Dermis blood vessel endothelial cell (primary cell): ENCODE data around the gene SEL1L. TPM values are rescaled to one million over a fixed set of nuclear protein-coding genes. Genes with fewer than 3 reads are reported as not detected.
"Not testable (repeated sequence)": the region's sequence is repeated elsewhere in the genome, so short reads cannot be mapped to it uniquely, and the experiment has no call there.

Source experiments
- DNase-seq: peaks from one replicate; pipeline ENCODE4 v3.0.0; 2010
- total RNA-seq: library from RNA; depleted of rRNA; stranded (reverse); fragments of >200 nt; gene quantifications from 2 replicates; pipeline ENCODE4 v1.2.3, GENCODE V29; 2014

The SEL1L gene
- total RNA-seq, 1 donor from 2014 or later, result 95.8 TPM

GRCh38 chr14:81473456-81474147, 60.1 kb downstream of the SEL1L start:
- no peak for DNase-seq

- DNase-seq, result no peak
Observed at GRCh38 chr14:81472096-81472800, 61.4 kb downstream of the SEL1L start.

DNA sequence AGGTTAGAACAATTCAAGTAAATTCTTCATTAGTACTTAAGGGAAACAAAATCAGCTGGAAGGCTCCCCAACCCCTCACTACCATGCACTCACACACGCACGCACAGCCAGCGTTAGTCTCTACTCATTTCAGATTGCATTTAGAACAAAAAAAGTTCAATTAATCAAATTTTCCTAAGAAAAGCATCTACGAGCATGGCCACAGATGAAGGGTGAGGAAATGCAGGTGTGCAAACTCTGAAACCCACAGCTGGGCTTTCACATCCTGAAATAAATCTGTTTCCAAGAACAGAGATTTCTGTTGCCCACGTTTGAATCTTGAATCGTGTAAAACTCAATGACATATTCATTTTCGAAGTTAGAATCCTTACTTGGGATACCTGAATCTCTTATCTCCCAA, 62.6 kb downstream of the SEL1L start:
- no peak for DNase-seq

- DNase-seq, result not testable (repeated sequence)
Observed at GRCh38 chr14:81470557-81470826, 63.2 kb downstream of the SEL1L start.

- no peak for DNase-seq
Observed at GRCh38 chr14:81466854-81467253, 66.8 kb downstream of the SEL1L start.

DNA sequence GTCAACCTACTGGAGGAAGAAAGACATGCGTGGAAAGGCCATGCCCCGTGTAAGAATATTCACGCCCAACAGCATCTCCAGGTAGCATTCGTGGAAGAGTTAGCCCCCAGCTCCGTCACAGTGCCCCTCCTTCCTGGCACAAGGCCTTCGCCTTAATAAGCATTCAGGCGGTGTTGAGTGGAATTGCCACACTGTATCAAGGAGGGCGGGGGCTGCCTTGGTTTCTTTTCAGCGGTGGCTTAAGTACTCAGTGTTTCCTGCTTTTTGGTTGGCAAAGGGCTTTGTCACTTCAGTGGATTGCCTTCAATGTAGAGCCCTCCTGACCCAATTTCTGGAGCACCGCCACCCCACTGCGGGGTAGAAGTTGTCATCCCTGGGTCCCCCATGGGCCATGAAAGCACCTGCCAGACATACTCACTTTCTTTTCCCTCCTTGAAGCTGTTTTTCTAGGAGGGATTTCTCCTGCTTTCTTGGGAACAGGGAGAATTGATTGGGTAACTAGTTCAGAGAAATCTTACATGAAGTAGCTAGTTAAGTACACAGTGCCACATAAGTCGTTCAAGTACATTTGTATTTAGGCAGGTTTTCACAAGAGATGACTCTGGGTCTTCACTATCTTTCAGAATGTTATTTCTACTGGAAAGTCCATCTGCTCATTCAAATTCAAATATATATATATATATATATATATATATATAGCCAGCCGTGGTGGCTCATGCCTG, 68.0 kb downstream of the SEL1L start:
- DNase-seq, result no peak

GRCh38 chr14:81465003-81465392, 68.7 kb downstream of the SEL1L start:
- not testable (repeated sequence) for DNase-seq

GRCh38 chr14:81464253-81465002, 69.2 kb downstream of the SEL1L start:
- DNase-seq, result peak; percentile 77

- not testable (repeated sequence) for DNase-seq
Observed at GRCh38 chr14:81462356-81462755, 71.3 kb downstream of the SEL1L start.

GRCh38 chr14:81459912-81460311, 73.7 kb downstream of the SEL1L start:
- DNase-seq, result no peak

GRCh38 chr14:81458352-81458751, 75.3 kb downstream of the SEL1L start:
- DNase-seq, result no peak

- no peak for DNase-seq
Observed at GRCh38 chr14:81455390-81455789, 78.3 kb downstream of the SEL1L start.

DNA sequence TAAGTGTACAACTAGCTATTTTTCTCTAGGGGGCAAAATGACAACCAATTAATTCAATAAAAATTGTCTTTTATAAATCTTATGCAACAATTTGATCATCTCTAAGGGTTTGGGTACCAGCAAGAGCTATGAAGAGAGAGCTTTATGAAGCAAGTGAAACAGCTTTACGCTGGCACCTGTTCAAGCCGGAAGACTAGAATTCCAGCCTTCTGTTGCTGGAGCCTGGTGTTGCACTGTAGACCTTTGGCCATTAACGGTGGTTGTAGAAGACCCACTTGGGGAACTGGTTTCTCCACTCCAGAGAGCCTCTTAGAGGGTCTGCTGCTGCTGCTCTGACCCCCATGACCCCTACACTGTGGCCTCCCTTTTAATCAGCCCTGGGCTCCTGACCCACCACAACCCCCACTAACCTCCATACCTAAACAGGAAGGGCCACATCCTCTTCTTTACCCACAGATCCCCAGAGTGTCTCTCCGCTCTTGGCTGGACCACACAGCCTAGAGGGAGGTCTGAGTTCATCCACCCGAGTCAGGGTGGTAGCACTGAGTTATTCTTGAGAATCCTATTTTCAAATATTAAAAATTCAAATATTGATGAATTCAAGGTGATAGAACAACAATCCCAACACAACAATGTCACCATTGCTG, 79.0 kb downstream of the SEL1L start:
- no peak for DNase-seq

- peak; percentile 73 for DNase-seq
Observed at GRCh38 chr14:81453166-81453766, 80.4 kb downstream of the SEL1L start.

GRCh38 chr14:81452341-81453133, 81.1 kb downstream of the SEL1L start:
- no peak for DNase-seq

GRCh38 chr14:81450976-81451375, 82.7 kb downstream of the SEL1L start:
- DNase-seq, result no peak

GRCh38 chr14:81450100-81450531, 83.5 kb downstream of the SEL1L start:
- no peak for DNase-seq

GRCh38 chr14:81449576-81449975, 84.1 kb downstream of the SEL1L start:
- DNase-seq, result no peak

DNA sequence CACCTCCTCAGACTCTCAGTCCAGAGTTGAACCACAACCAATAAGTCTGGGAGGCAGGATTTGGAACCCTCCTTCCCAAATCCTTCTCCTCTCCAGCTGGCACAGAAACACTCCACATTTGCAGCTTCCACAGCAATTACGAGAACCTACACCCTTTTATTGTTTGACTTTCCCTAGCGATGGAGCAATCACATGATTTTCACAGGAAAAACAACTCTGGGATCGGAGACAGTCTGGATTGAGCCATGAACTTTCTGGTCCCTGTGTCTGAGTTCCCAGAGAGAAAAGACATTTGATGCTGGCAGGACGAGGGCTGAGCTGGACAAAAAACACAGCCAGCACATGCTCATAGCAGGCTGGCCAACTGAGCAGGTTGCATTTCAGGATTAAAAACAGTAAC, 84.5 kb downstream of the SEL1L start:
- no peak for DNase-seq

GRCh38 chr14:81447021-81447764, 86.5 kb downstream of the SEL1L start:
- DNase-seq, result no peak
